ENCODE measurements around the gene CSN2.
"Not testable (repeated sequence)": the region's sequence is repeated elsewhere in the genome, so short reads cannot be mapped to it uniquely, and the experiment has no call there.

Gene CSN2

GRCh38 chr4:69965628-69966027, at the start of gene CSN2:
CSN2 (minus strand) TSS chr4:69965728; CDS start chr4:69960995, 4,733 bp downstream.
- no peak within 1 kb of the TSS for H3K4me3 ChIP-seq (ENCODE audit: low read depth, low read length)

GRCh38 chr4:70008771-70009170, 43.2 kb upstream of the CSN2 start:
- no peak overlapping the region for H3K4me3 ChIP-seq (ENCODE audit: low read depth, low read length)

GRCh38 chr4:70002507-70002906, 37.0 kb upstream of the CSN2 start:
- no peak overlapping the region for H3K4me3 ChIP-seq (ENCODE audit: low read depth, low read length)

GRCh38 chr4:70000711-70001110, 35.2 kb upstream of the CSN2 start:
- no peak overlapping the region for H3K4me3 ChIP-seq (ENCODE audit: low read depth, low read length)

- H3K4me3 ChIP-seq (ENCODE audit: low read depth, low read length), result no peak overlapping the region
Measured at GRCh38 chr4:69999420-69999819, 33.9 kb upstream of the CSN2 start.

- H3K4me3 ChIP-seq (ENCODE audit: low read depth, low read length), result no peak within 1 kb of the TSS
Measured at GRCh38 chr4:69995526-69996016, 30.0 kb upstream of the CSN2 start, which contains the start of gene STATH. STATH (plus strand) TSS chr4:69995966; CDS start chr4:69998438, 2,472 bp downstream.

- H3K4me3 ChIP-seq (ENCODE audit: low read depth, low read length), result no peak overlapping the region
Measured at GRCh38 chr4:69994782-69995181, 29.3 kb upstream of the CSN2 start.

GRCh38 chr4:69991016-69991415, 25.5 kb upstream of the CSN2 start:
- no peak overlapping the region for H3K4me3 ChIP-seq (ENCODE audit: low read depth, low read length)

- H3K4me3 ChIP-seq (ENCODE audit: low read depth, low read length), result no peak overlapping the region
Measured at GRCh38 chr4:69986663-69987062, 21.1 kb upstream of the CSN2 start.

GRCh38 chr4:69984030-69984443, 18.5 kb upstream of the CSN2 start:
- H3K4me3 ChIP-seq (ENCODE audit: low read depth, low read length), result no peak overlapping the region

- no peak overlapping the region for H3K4me3 ChIP-seq (ENCODE audit: low read depth, low read length)
Measured at GRCh38 chr4:69977582-69977981, 12.1 kb upstream of the CSN2 start.

- no peak overlapping the region for H3K4me3 ChIP-seq (ENCODE audit: low read depth, low read length)
Measured at GRCh38 chr4:69974631-69975030, 9.1 kb upstream of the CSN2 start.

GRCh38 chr4:69970071-69970470, 4.5 kb upstream of the CSN2 start:
- H3K4me3 ChIP-seq (ENCODE audit: low read depth, low read length), result no peak overlapping the region

- H3K4me3 ChIP-seq (ENCODE audit: low read depth, low read length), result no peak overlapping the region
Measured at GRCh38 chr4:69957209-69957608, 8.3 kb downstream of the CSN2 start.

- H3K4me3 ChIP-seq (ENCODE audit: low read depth, low read length), result no peak overlapping the region
Measured at GRCh38 chr4:69951602-69952001, 13.9 kb downstream of the CSN2 start.

- H3K4me3 ChIP-seq (ENCODE audit: low read depth, low read length), result no peak overlapping the region
Measured at GRCh38 chr4:69936566-69936965, 29.0 kb downstream of the CSN2 start.

- no peak overlapping the region for H3K4me3 ChIP-seq (ENCODE audit: low read depth, low read length)
Measured at GRCh38 chr4:69934150-69934549, 31.4 kb downstream of the CSN2 start.

GRCh38 chr4:69930768-69931167, 34.8 kb downstream of the CSN2 start, which contains the start of gene CSN1S1:
CSN1S1 (plus strand) TSS chr4:69931068; CDS start chr4:69932556, 1,488 bp downstream.
- H3K4me3 ChIP-seq (ENCODE audit: low read depth, low read length), result no peak within 1 kb of the TSS

GRCh38 chr4:69923782-69924410, 41.6 kb downstream of the CSN2 start:
- not testable (repeated sequence) for H3K4me3 ChIP-seq (ENCODE audit: low read depth, low read length)

- H3K4me3 ChIP-seq (ENCODE audit: low read depth, low read length), result no peak overlapping the region
Measured at GRCh38 chr4:69920874-69921273, 44.7 kb downstream of the CSN2 start.

- no peak overlapping the region for H3K4me3 ChIP-seq (ENCODE audit: low read depth, low read length)
Measured at GRCh38 chr4:69910016-69910782, 55.3 kb downstream of the CSN2 start.

- no peak overlapping the region for H3K4me3 ChIP-seq (ENCODE audit: low read depth, low read length)
Measured at GRCh38 chr4:69909195-69909594, 56.3 kb downstream of the CSN2 start.
